GM13977 (cell line): Measurements from ENCODE around the gene EIF4A2.
"Not testable (repeated sequence)": the region's sequence is repeated elsewhere in the genome, so short reads cannot be mapped to it uniquely, and the experiment has no call there.

Experiments
- DNase-seq: peaks from one replicate; pipeline ENCODE4 v3.0.0; 2012; ENCODE audit warnings: low spot score
- CTCF ChIP-seq: IDR thresholded peaks from 2 replicates; pipeline ENCODE4 v1.5.1; 2012; ENCODE audit warnings: mild to moderate bottlenecking, control low read depth; ENCODE audit not compliant: insufficient read depth; ENCODE audit errors: extremely low read depth, missing control alignments
- in situ Hi-C: fragments of 300-500 bp; cut with MboI; formaldehyde crosslinking; loops from one replicate; pipeline ENCODE4 v1.12.0; 2022; ENCODE audit warnings: low sequenced_read_pairs, low pct_unique_long_range_greater_than_20kb, mixed read lengths, inconsistent platforms; ENCODE audit not compliant: unreplicated experiment

Gene EIF4A2

DNA sequence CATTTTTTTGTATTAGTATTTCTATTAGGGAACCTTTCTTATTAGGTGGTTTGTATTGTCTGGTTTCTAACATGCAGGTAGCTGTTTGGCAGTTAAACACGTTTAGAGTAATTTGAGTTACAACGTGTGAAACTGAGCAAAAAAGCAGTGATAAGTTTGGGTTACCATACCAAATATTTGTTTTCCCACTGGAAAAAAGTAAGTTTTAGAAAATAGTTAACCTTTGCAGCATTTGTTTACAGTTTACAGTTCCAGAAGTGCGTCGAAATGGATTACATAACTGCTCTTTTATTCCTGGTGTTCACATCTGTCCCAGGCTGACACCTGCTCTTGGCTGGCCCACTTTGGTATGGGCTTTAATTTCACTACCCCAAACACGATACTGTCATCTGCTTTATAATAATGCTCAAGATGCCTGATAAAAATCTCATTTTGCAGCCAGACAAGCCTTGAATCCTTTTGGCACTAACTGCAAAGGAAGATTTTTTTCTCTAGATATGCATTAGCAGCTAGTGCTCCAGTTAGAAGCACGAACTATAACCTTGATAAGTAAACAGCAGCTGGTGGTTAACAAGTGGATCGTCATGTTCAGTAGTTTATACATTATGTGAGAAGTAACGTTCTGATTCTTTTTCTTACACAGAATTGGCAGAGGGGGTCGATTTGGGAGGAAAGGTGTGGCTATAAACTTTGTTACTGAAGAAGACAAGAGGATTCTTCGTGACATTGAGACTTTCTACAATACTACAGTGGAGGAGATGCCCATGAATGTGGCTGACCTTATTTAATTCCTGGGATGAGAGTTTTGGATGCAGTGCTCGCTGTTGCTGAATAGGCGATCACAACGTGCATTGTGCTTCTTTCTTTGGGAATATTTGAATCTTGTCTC, 5.3 kb downstream of the EIF4A2 start:
- no peak for DNase-seq
- no peak for TF ChIP-seq CTCF
- in situ Hi-C loops: no loop called here

DNA sequence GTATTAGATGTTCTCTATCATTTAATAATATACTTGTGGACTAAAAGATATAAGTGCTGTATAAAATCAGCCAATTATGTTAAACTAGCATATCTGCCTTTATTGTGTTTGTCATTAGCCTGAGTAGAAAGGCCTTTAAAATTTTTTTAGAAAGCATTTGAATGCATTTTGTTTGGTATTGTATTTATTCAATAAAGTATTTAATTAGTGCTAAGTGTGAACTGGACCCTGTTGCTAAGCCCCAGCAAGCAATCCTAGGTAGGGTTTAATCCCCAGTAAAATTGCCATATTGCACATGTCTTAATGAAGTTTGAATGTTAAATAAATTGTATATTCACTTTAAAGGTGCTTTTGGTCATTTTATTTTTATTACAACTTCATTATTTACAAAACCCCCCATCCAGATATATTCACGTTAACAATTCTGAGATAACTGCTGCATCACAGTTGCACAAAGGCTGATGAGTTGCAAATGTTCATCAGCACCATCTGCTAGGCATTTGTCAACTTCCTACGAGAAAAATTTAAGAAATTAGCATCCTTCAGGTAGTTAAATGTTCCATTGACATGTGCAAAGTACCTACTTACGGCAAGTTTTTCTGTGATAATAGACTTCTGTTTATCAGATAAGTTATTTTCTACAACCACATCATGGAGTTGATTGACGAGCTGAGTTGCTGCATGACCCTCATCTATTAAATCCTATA, 6.3 kb downstream of the EIF4A2 start:
- TF ChIP-seq CTCF: no peak
- in situ Hi-C loops: no loop called here
- no peak for DNase-seq

GRCh38 chr3:186790261-186790981, 7.0 kb downstream of the EIF4A2 start:
- no peak for DNase-seq
- no peak for TF ChIP-seq CTCF

GRCh38 chr3:186798239-186798874, 15.0 kb downstream of the EIF4A2 start:
- DNase-seq: no peak
- in situ Hi-C loops: no loop called here
- TF ChIP-seq CTCF: no peak

More at GRCh38 chr3:186790261-186790981, 7.0 kb downstream of the EIF4A2 start:
- in situ Hi-C loops: no loop called here

DNA sequence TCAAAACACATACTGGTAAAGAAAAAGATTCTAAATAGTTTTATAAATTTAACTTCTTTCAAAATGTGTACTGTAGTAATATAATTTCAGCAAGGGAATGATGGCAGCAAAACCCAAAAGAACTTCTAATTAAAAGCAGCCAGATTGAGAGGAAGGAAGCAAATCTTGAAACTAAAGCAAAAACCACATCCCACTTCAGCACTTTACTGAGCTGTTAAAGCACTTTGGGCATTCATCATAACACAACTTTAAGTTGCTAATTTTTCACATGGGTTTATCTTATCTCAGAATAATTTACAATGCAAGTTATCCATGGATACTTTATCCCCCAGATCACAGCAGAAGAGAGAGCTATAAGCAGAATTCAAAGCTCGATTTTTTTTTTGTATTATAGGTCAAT, 16.9 kb downstream of the EIF4A2 start:
- in situ Hi-C loops: no loop called here
- no peak for TF ChIP-seq CTCF
- DNase-seq: no peak

GRCh38 chr3:186802701-186803100, 19.3 kb downstream of the EIF4A2 start:
- TF ChIP-seq CTCF: no peak
- no peak for DNase-seq
- in situ Hi-C loops: no loop called here

- DNase-seq, in situ Hi-C loops: not testable (repeated sequence)
These were observed 20.1 kb downstream of the EIF4A2 start for GRCh38 chr3:186803447-186803846.
